Fibroblast of lung (primary cell): ENCODE measurements around the gene FAM181A.

Experiments used
- EZH2 ChIP-seq: IDR thresholded peaks from 2 replicates; pipeline ENCODE4 v1.5.1; 2012; ENCODE audit warnings: low read length, control low read depth, mild to moderate bottlenecking; ENCODE audit errors: missing control alignments
- TF ChIP-seq, protein P1 (sequence below), 2 donors: IDR thresholded peaks in 1 of 2; conservative IDR thresholded peaks in 1 of 2; 1 replicate in 1 of 2; 2 replicates in 1 of 2; pipeline ENCODE4 v1.5.1; 2011 to 2012; ENCODE audit warnings: low read length in 2 of 2, control low read depth in 1 of 2, inconsistent platforms in 1 of 2, low read depth in 1 of 2, mild to moderate bottlenecking in 1 of 2

DNA sequence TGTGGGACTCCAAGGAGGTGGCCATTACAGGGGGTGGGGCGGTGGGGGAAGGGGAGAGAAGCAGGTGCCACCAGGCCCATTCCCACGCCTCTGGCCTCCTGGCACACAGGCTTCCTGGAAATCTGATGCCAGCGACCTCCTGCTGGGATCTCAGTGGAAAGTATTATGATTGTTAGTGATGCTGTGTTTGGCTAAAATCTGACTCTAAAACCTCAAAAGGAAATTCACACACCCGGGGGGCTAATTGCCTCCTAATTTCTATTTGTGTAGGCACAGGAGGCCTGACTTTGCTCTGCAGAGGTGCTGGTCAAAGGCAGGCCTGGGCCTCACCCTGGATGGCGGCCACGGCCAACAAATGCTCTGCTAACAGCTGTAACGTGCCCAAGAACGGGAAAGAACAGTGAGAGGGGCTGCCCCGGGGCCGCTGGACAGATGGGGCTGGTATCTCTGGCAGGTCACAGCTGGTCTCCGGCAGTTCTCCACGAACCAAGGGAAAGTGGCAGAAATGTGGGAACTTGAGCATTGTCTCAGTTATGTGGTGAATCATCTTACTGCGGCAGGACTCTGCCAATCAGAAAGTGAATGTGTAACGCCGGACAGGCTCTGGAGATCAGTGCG lies 14.3 kb downstream of the FAM181A start:
- TF ChIP-seq, protein P1, sequence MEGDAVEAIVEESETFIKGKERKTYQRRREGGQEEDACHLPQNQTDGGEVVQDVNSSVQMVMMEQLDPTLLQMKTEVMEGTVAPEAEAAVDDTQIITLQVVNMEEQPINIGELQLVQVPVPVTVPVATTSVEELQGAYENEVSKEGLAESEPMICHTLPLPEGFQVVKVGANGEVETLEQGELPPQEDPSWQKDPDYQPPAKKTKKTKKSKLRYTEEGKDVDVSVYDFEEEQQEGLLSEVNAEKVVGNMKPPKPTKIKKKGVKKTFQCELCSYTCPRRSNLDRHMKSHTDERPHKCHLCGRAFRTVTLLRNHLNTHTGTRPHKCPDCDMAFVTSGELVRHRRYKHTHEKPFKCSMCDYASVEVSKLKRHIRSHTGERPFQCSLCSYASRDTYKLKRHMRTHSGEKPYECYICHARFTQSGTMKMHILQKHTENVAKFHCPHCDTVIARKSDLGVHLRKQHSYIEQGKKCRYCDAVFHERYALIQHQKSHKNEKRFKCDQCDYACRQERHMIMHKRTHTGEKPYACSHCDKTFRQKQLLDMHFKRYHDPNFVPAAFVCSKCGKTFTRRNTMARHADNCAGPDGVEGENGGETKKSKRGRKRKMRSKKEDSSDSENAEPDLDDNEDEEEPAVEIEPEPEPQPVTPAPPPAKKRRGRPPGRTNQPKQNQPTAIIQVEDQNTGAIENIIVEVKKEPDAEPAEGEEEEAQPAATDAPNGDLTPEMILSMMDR (conservative IDR thresholded peaks at IDR 0.05 in 1 of 2, IDR thresholded peaks at IDR 0.05 in 1 of 2; ENCODE audit: low read depth in 1 of 2, low read length in 2 of 2), result no peak
- no peak for TF ChIP-seq EZH2
